GM18870 (cell line): ENCODE data around the gene TRAPPC6A.

ENCODE experiments used
- ATAC-seq: cut with Tn5 transposase; IDR thresholded peaks from one replicate; pipeline ENCODE4 v1.9.1; 2021; ENCODE audit warnings: moderate library complexity; ENCODE audit not compliant: unreplicated experiment

The TRAPPC6A gene

DNA sequence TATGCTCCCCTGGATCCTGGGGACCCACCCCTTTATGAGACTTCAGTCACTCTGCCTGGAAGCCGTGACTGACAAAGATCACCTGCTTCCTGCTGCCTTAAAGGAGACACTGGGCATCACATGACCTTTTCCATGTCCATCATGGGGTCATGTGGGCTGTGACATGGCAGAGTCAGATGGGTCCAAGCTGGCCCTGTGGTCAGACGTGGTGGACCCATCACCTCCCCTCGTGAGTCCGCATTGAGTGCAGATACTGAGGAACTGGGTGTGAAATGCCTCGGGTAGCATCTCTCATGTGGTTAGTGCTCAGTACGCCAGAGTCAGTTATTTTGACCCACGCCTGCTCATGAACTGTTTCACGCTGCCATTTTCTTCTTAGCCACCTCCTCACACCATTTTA lies 44.4 kb downstream of the TRAPPC6A start:
- ATAC-seq, result no peak

DNA sequence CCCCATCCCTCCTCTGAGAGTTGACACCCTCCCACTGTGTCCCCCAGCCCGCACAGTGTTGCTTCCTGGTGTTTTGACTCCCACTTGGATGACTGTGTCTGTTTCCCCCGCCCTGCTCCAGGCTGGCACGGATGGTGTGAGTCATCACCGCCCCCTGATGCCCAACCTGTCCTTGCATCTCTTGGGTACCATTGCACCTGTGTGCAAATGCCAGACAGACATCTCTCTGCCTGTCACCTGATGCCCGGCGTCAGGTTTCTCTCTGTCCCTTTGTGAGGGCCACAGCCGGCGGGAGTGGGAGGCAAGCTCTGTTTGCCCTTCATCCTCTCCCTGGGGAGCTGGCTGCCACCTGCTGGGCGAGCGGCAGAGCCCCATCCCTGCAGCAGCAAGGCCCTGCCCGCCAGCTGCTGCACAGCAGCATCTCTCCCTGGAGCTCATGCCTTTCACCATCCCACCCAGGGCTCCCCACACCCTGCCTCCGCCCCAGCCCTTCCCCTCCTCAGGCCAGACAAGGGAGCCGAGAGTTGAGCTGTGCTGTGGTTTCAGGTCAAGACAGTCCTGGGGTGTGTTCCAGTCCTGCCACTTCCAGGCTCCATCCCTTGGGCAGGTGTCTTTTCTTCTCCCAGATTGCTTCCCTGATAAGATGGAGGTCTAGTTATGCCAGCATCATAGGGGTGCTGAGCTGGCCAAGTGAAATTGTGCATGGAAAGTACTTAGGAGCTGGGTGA lies 47.0 kb downstream of the TRAPPC6A start:
- ATAC-seq, result no peak

DNA sequence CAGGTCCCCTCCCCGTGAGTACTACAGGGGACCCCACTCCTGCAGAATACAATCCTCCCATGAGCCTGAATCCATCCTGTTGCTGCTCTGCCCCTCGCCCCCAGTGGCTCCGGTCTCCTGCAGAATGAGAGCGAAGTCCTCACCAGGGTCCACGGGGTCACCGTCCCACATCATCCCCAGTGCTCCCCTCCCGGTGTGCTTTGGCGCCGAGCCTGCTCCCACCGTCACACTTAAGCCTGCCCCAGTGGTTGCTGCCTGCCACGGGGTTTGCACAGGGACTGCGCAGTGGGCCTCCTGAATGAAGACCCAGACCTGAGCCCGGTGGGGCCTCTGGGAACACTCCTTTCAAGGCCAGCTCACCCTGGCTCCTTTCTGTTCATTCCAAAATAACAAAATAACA lies 47.8 kb downstream of the TRAPPC6A start:
- ATAC-seq, result no peak

DNA sequence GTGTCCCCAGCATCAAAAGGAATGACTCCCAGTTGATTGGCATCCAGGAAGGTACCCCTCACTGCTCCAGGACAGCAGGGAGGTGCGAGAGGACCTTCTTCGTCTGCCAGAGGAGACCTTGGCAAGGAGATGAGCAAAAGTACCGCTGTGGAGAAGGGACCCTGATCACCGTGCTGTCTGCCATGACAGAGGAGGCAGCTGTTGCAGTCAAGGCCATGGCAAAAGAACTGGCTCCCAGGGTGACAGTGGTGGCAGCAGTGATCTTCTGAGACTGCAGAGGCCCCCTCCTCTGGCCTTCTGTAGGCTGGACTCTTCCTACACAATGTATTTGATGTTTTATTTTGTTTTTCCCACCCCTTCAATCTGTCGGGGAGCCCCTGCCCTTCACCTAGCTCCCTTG lies 49.2 kb downstream of the TRAPPC6A start:
- ATAC-seq, result no peak

GRCh38 chr19:45128146-45128545 lies 49.9 kb downstream of the TRAPPC6A start:
- ATAC-seq, result no peak

- ATAC-seq, result no peak
These were observed 51.4 kb downstream of the TRAPPC6A start for GRCh38 chr19:45126654-45127053.

- ATAC-seq, result no peak
These were observed 52.0 kb downstream of the TRAPPC6A start for GRCh38 chr19:45125975-45126493.

DNA sequence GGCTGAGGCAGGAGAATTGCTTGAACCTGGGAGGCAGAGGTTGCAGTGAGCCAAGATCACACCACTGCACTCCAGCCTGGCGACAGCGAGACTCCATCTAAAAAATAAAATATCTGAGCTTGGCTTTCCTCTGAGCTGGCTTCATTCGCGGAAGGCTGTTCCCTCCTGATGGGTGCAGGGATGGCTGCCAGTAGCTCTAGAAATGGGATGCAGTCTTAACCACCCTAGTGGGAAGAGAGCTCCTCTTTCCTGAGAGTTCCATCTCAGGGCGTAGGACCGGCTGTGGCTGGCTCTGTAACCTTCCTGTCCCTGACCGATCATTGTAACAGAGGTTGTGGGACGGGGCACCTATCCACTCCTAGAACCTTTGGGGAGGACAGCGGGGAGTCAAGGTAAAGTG lies 52.7 kb downstream of the TRAPPC6A start:
- ATAC-seq, result no peak

DNA sequence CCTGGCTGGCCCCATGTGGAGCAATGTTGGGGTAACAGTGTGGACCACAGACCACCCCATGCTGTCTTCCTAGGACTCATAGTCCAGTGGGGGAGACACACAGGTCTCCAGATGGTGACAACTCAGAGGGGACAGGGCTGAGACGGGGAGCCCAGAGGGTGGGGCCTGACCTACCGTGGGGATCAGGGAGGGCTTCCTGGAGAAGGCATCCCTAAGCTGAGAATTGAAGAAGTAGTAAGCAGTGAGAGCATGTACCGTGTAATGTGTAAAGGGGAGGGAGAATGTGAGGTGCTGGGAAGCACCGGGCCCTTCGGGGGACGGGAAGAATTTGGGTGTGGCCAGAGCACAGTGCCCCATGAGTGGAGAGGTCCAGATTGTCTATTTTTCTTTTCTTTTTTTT lies 54.0 kb downstream of the TRAPPC6A start:
- ATAC-seq, result no peak

- no peak for ATAC-seq
These were observed 54.6 kb downstream of the TRAPPC6A start for GRCh38 chr19:45123440-45123850.

GRCh38 chr19:45122832-45123231 lies 55.2 kb downstream of the TRAPPC6A start:
- no peak for ATAC-seq

DNA sequence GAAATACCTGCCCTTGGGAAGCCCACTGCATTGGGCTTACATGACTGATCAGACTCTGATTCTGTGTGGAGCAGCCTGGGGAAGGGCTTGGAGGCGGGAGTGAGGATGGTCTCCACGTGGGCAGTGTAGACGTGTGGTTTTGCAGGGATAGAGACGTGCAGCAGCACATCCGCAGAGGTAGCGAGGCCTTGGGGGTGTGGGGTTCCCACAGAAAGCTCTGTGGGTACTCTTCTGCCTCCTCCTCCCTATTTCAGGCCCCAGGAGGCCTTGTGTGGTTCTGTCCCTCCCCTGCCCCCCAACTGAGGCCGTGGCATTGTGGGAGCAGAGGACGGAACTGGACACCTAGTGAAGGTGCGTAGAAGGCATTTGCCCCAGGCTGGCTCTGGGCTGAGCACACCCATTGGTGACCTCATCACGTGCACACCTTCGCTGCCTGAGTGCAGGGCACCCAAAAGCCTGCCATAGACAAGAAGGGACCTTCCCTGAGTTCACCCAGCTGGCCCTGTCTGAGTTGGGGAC lies 56.2 kb downstream of the TRAPPC6A start:
- no peak for ATAC-seq

- no peak for ATAC-seq
These were observed 58.5 kb downstream of the TRAPPC6A start for GRCh38 chr19:45119582-45119981.

DNA sequence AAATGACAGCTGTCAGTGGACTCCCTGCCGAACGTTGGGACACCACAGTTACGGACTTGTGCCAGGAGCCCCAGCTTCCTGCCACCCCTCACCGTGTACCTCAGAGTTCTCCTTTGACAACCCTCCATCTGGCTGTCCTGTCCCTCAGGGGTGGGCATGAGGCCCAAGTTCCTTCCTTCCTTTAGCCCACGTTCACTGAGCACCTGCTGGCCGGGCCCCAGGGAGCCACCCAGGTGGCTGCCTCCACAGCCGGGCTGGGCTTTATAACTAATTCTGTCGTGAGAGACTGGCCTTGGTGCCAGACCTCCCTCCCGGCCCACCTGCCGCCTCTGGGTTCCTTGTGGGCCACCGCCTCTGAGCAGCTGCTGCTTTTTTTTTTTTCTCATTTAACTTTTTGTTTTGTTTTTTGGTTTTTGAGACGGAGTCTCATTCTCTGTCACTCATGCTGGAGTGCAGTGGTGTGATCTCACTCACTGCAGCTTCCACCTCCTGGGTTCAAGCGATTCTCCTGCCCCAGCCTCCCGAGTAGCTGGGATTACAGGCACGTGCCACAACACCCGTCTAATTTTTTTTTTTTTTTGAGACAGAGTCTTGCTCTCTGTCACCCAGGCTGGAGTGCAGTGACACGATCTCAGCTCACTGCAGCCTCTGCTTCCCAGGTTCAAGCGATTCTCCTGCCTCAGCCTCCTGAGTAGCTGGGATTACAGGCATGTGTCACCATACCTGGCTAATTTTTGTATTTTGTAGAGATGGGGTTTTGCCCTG lies 59.3 kb downstream of the TRAPPC6A start:
- peak; percentile 36 for ATAC-seq

DNA sequence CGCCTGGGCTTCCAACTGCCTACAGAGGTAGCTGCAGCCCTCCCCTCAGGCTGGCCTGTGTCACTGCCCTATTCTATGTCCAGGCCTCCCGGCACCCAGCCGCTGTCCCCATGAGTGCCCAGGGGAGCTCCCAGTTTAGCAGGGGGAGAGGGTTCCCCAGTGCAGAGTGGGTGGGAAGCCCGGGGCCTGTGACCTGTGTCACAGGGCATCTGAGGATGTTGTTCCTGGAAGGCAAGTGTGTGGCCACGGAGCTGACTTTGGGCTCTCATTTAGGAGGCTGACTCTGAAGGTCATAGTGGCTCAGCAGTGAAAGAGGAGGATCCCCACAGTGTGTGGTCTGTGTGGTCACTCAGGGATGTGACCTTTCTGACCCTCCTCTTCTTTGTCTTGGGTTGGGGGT lies 59.9 kb downstream of the TRAPPC6A start:
- ATAC-seq, result no peak

- ATAC-seq, result no peak
These were observed 60.4 kb downstream of the TRAPPC6A start for GRCh38 chr19:45117671-45118070.

- no peak for ATAC-seq
These were observed 60.9 kb downstream of the TRAPPC6A start for GRCh38 chr19:45117167-45117594.

DNA sequence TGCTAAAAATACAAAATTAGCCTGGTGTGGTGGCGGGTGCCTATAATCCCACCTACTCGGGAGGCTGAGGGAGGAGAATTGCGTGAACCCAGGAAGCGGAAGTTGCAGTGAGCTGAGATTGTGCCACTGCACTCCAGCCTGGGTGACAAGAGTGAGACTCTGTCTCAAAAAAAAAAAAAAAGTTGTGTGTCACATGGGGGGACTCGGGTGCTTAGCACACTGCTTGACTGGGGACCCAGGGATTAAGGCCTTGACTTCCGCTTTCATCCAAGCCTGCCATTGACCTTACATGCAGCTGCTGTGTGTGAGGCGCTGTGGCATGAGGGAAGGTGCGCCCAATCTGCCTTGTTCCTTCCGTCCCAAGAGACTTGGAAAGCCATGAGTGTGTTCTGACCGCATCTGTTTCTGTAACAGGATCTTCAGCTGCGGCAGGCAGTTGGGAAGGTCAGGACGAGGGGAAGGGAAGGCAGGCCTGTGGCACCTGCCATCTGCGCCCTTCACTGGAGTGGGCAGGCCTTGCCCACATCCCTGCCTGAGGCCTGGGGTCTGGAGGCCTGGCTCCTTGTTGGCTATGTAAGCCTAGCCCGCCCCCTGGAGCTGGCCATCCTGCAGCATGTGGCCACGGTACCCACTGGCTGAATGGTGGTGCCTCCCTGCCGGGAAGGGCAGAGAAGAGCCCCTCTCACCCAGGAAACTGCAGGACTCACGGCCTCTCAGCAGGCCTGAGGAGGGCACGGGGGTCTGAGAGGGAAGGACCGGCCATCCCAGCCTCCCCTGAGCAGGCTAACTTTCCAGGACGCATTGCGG lies 62.0 kb downstream of the TRAPPC6A start:
- ATAC-seq, result no peak

- no peak for ATAC-seq
These were observed 63.9 kb downstream of the TRAPPC6A start for GRCh38 chr19:45114116-45114515.

GRCh38 chr19:45113628-45114027 lies 64.4 kb downstream of the TRAPPC6A start:
- no peak for ATAC-seq
